GM19438 (cell line): Measurements from ENCODE around the gene HIVEP2.

ENCODE experiments used
- ATAC-seq: cut with Tn5 transposase; IDR thresholded peaks from one replicate; pipeline ENCODE4 v1.9.1; 2021; ENCODE audit warnings: low read depth; ENCODE audit not compliant: unreplicated experiment

The HIVEP2 gene

DNA sequence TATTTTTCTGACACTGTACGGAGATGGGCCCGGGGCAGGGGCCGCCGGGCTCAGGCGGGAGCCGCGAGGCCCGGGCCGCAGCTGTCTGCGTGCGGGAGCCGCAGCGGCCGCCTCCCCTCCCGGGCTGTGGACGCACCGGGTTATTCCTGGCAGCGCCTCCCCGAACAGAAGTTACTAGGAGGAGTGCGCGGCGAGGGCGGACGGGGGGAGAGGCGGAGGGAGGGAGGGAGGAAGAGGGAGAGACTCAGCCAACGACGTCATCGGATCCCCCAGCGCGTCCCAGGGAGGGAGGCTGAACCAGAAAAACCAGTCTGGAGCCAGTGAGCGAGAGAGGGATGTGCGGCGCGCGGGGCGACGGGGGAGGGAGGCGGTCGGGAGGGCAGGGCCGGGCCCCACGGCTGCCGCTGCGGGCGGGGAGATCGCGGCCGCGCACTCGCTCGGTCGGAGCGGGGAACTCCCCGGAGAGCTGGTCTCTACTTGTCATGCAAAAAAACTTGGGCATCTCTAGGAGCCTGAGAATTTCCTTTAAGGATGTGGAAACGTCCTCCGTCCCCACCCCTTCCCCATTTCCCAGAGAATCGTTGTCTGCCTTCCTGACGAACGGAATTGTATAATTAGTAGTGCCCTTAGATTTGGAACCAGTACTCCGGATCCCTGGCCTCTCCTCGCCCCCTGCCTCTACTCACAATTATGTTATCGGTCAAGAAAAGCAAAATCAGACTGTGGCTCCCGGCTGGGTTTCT lies 1.4 kb upstream of the HIVEP2 start:
- no peak for ATAC-seq

DNA sequence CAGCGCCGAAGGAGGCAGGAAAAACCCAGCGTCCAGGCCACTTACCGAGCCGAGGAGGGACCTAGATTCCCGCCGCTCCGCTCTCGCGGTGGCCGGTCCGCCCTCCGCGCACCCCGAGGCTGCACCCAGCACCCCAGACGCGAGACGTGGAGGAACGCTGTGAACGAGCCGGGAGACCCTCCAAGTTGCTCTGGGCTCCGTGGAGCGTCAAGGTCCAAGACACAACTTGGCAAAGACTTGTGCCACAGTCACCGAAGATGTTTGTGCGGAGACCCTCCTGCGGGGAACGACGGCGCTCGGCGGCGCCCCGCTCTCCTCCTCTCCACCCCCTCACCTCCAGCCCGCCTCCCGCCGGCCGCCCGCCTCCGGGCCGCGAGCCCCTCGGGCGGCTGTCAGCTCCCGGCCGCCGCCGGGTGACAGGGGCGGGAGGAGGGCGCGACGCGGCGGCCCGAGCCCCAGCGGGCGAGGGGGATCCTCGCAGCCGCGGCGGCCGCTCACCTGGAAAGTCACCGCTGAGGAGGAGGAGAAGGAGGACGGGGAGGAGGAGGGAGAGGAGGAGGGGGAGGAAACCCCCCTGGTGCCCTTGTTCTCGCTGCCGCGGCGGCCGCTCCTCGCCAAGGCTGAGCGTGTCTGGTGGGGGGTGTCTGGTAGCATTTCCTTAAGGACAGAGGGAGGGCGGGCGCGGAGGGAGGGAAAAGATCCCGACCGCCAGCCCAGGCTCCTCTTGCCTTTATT lies 637 bp upstream of the HIVEP2 start:
- ATAC-seq = peak; percentile 7

DNA sequence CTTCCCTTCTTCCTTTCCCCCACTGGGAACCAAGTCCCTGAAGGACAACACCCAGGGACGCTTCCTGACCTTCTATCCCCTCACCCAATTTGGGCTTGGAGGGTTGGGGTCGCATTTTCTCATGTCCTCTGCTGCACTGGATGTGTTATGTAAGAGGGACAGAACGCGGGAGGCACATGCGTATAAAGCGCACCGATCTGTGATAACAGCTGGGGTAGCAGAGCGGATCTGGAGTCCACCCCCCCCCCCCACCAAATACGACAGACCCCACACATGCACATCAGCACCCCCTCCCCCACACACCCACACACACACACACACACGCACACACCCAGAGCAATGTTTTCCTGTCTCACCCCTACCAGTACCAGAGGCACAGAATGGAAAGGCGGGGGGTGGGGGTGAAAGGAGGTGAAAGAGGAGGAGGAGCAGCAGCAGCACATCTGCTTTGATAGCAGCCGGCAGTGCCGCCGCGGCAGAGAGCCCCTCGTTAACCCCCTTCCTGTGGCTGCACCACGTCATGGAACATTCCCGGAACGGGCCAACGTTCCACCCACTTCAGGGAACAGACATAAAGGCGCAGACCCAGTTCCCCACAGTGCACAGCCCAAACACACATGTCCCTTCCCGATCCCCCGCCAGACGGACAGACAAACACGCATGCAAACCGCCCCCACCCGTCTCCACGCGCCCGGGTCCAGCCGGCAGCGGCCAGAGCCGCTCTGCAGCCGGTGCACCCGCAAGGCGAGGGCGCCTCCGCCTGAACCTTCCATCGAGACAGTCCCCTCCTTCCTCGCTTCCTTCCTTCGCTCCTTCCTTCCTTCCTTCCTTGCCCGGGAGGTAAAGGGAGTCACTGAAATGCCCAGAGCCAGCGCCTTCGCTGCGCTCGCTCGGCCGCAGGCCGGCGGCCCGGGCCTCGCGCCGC lies 590 bp downstream of the HIVEP2 start:
- ATAC-seq = no peak

DNA sequence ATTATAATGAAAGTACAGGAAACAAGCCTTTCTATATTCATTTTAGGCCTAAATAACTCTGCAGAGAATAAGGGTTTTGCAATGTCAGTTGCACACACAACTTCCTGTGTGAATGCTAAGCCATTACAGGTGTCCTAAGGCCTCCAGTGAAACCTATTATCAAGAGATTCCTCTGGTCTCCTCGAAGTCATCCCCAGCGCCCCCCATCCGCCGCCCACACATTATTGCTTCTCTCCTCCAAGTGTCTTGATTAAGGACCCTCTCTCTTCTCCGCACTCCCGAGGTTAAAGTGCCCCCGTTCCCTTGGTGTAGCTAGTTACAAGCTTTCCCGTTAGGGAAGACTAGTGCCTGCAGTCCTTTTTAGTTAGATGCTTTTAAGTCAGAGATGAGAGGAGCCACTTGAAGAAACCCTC lies 1.3 kb downstream of the HIVEP2 start:
- no peak for ATAC-seq

DNA sequence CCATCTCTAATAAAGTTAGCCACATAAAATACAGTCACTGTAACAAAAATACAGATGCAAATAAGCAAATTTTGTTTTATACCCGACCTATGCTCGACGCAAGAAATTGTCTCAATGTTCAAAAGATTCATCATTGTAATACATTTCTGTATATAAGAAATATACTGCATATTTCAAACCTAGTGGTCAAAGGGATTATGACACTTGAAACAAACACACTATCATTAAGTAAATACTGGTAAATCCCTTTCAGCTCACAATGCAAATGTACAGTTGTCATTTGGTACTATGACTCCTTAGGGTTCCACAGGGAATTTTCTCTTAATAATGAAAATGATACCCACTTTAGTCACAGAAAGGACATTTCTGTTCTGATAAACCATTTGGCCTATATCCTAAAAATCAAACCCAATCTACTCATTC lies 2.2 kb downstream of the HIVEP2 start:
- no peak for ATAC-seq

DNA sequence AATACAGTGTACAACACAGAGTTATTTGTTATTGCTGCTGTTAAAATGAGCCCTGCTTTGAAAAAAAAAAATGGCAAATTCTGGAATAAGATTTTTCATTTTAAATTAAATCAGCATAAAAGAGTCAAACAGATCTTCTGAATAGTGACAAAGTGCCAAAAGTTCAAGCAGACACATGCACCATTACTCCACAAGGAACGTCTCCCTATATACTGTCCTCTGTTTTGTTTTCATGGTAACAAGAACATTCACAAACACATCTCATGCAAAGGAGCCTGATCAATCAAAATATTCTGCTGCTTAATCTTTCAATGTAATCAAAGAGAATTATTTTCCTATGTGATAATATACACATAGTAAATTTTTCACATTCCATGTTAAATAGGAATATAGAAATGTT lies 2.7 kb downstream of the HIVEP2 start:
- ATAC-seq = no peak

DNA sequence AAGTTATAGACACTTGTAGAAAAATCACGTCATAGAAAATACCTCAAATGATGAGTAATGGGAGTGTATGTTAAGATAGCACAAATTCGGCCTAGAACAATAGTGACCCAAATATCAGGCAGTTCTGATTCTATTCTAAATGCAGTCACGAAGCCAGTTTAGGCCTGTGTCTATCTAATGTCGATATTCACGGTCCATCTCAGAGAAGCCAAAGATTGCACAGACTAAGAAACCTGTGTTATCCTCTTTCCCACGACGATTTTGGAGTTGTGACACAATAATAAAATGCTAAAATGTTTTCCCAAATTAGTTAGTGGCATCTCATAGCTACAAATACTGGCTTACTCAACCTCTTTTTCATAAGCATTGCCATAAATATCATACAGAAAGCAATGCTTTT lies 4.0 kb downstream of the HIVEP2 start:
- no peak for ATAC-seq

DNA sequence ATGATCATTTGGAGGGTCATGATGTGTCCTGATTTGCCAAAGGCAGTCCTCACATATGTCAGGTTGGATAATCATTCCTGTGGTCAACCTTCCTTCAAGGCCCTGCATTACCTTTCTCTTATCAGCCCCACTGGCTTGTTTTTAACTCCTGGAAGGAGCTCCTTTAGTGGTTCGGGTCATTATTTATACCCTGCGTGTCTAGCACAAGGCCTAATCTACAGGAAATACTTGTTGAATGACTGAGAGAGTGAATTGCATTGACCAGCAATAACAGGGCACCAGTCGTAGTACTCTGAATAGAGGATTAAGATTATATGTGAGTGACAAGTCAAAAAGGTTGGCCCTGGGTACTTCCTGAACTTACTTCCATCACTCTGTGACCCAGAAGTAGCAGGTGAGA lies 4.5 kb downstream of the HIVEP2 start:
- no peak for ATAC-seq

DNA sequence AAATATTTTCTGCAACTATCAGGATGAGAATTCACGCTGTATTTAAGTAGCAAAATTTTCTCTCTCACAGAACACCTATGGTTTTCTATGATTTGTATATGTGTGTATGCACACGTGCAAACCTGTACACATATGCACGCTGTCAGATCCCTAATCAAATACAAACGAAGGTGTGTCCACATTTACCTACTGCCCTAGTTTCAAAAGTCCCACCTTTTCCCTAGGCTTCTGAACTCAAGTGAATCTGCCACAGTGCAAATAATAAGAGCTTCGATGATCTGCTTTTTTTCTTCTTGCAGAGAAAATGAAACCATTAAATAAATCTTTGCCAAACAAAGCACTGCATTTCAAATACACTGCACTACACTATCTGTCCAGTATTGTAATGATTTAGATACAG lies 6.5 kb downstream of the HIVEP2 start:
- no peak for ATAC-seq

DNA sequence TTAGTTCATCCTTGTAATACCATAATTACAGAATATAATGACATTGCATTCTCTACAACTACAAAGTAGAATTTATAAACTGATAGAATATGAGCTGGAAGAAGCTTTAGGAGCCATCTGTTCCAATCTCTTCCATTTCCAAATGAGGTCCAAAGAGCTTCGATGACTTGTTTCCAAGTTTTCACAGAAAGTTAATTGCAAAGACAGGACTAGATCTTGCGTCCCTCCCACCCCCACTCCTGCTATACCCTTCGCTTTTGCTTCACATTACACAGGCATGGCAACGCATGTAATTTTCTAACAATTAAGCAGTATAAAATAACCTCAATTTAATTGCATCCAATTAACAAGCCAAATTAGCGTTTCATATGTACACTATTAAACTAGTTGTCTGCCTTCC lies 7.0 kb downstream of the HIVEP2 start:
- ATAC-seq = no peak

DNA sequence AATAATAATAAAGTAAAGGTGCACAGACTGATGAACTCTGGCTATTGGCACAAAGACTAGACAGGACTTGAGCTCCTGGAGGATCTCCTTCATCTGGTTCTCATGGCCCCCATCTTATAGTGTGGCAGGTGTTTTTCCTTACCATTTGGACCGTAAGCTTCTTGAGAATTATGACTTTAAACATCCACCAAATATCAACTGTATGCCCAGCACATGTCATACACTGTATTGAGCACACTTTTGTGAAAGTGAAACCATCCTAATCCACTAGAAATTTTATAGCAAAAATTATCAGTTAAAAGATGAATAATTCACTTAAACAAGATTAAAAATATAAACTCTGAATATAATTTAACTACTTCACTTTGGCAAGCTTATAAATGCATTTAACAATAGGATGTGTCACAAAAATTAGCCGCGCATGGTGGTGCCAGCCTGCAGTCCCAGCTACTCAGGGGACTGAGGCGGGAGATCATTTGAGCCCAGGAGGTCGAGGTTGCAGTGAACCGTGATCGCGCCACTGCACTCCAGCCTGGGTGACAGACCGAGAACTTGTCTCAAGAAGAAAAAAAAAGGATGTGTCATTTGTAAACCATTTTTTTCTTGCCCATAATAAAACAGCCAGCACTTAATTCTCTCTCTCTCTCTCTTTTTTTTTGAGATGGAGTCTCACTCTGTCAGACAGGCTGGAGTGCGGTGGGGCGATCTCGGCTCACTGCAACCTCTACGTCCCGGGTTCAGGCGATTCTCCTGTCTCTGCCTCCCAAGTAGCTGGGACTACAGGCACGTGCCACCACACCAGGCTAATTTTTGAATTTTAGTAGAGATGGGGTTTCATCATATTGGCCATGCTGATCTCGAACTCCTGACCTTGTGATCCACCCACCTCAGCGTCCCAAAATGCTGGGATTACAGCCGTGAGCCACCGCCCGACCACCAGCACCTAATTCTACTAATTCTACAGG lies 9.1 kb downstream of the HIVEP2 start:
- ATAC-seq = peak; percentile 68

DNA sequence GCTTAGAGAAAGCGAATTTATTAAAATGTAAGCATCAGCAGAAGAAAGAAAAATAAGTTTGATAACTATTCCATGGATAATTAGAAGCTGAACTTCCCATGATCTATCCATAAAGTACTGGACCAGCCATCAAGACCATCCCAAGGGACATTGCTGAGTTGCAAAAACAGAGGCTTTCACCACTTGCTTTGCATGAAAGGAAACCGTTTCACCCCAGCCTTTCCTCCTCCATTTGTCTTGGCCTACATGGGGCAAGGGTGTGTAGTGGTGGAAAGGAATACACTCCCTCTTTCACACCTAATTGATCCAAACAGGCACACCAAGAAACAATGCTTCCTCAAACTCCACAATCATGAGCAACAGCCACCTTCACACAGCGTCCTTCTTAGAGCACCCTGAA lies 10.4 kb downstream of the HIVEP2 start:
- no peak for ATAC-seq

DNA sequence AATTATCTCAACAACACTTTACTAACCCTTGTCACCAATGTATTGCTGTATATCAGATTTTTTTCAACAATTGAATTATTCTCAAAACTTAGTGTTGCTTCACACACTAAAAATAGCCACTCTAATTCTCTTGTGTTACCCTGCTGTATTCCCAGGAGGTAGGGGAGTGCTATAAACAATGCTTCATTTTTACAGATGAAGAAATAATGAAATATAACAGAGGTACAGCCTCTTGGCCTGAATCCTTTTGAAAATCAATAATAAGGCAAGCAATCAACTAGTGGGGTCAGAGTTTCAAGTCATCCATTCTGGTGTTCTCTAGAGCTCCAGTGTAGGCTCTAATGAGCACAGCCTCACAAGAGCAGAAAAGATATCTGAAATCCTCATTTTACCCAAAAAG lies 10.9 kb downstream of the HIVEP2 start:
- ATAC-seq = no peak

DNA sequence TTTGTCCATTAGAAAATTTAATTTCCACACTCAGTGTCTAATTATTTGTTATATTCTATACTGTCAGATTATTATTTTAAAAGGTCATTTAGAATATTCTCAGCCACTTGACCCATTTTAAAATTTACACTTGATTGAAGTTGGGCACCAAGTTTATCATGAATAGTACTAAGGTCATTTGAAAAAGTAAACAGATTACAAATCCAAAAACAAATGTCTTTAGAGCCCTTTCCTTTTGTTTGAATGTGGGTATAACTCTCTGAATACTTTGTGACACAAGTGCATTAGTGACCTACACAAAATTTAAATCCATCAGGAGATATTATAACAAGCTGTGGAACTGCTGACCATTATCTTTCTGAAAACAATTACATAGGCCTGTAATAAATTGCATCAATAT lies 11.3 kb downstream of the HIVEP2 start:
- no peak for ATAC-seq

DNA sequence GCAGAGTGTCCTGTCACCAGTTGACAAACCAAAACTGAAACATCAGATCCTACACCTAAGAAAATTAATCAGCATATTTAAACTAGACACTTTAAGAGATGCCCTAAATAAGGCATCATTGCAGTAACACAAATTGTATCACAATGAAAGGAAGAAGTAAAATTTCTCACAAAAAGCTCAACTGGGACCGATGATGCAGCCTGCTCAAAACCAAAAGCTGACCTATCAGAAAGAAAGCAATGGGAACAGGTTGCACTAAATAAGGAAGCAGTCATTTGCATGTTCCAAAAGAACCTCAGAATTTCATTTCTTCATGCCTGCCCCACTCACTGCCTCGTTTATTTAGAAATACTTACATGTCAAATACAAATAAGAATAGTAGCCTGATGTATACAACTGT lies 12.1 kb downstream of the HIVEP2 start:
- no peak for ATAC-seq

DNA sequence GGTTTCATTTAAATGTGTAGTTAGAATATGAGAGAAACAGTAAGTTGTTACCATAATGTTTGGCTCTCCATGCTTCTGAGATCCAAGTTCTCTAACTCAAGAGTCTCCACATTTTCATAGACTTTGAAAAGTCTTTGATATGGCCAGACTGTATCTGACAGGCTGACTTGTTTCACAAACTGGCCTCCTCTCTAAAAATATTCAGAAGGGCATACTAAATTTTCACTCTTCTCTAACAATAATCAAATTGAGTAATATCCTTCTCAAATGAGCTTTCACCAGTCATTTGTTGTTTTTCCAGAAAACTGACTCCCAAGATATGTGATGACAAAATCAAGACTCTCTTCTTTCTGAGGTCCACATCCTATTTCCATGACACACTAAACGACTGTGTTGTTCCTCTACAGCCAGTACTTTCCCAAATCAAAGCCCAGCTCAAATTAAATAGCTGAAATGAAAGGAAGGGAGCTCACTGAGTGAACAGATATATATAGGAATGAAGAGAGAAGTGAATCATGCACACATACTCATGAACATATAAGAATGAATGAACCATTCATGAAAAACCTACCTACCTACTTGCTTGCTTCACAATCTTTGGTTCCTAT lies 15.1 kb downstream of the HIVEP2 start:
- no peak for ATAC-seq

DNA sequence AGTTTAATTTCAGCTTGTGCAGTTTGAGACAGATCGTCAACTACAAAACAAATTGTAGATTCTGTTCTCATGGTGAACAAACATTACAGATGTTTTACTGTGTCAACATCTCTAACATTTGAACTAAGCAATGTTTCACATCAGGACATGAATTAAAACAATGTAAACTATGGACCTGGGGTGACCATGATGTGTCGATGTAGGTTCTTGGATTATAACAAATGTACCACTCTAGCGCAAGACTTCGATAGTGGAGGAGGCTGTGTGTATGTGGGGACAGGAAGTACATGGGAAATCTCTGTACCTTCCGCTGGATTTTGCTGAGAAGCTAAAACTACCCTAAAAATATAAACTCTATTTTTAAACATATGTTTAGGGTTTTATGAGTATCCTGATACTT lies 17.1 kb downstream of the HIVEP2 start:
- no peak for ATAC-seq

DNA sequence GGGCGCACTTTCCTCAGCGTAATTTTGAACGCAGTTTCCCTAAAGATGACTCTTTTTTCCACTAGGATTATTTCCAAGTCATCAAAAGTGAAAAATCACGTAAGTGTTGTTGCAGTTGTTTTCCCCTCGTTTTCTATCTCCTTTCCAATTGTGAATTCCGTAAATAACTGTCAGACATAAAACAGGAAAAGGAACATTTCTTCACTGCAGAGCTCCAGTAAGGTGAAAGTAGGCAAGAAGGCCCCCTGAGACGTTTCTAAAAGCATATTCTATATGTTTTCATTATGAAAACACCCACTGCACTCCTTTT lies 17.8 kb downstream of the HIVEP2 start:
- ATAC-seq = no peak

DNA sequence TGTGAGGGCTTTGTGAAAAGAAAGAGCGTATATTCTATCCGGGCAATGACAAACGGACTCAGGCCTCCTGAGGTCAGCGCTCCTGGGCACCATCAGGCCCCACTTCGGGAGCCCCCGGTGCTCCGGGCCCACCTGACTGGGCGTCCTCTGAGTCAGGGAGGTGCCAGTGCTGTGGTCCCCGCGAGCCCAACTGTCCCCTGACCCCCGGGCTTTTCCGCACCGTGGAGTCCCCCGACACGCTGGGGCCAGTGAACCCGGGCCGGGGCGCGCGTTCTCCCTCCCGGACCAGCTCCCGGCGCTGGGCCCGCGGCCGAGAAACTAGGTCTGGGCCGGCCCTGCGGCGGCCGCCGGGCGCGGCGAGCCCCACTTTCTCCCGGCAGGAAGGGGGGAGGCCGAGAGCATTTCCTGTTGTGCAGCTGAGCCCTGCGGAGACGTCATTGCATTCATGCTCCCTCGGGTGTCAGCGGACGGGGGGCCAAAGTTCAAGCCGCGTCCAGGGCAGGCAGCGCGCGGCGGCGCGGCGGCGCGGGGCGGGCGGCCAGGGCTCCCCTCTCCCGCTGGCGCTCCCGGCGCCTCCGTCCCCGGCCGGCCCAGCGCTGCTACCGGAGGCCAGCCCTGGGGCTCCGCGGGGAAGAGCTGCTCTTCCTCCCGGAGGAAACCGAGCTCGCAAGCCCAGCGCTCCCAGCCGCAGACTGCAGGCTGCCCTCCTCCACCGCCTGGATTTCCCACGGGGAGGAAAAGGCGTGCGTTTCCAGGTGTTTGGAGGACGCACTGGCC lies 18.3 kb downstream of the HIVEP2 start:
- ATAC-seq = peak; percentile 96
